Measurements from ENCODE around the gene CDC42SE2.

GRCh38 chr5:131217791-131218190 is 46.1 kb upstream of the CDC42SE2 start:
- TF ChIP-seq POLR2A (IDR thresholded peaks at IDR 0.05; ENCODE audit: extremely low read depth, insufficient read length) (no peak), MYC (IDR thresholded peaks at IDR 0.05; ENCODE audit: low read depth, low read length) (no peak)
- TF ChIP-seq, protein P1, sequence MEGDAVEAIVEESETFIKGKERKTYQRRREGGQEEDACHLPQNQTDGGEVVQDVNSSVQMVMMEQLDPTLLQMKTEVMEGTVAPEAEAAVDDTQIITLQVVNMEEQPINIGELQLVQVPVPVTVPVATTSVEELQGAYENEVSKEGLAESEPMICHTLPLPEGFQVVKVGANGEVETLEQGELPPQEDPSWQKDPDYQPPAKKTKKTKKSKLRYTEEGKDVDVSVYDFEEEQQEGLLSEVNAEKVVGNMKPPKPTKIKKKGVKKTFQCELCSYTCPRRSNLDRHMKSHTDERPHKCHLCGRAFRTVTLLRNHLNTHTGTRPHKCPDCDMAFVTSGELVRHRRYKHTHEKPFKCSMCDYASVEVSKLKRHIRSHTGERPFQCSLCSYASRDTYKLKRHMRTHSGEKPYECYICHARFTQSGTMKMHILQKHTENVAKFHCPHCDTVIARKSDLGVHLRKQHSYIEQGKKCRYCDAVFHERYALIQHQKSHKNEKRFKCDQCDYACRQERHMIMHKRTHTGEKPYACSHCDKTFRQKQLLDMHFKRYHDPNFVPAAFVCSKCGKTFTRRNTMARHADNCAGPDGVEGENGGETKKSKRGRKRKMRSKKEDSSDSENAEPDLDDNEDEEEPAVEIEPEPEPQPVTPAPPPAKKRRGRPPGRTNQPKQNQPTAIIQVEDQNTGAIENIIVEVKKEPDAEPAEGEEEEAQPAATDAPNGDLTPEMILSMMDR (IDR thresholded peaks at IDR 0.05; ENCODE audit: low read depth, low read length) = no peak

Data from NB4 (cell line).